IPS-18a (cell line): ENCODE measurements around the gene PLXNA4.

Experiments
- H3K27ac ChIP-seq: one replicate; pipeline ENCODE4 v1.5.1; 2013; ENCODE audit warnings: low read length
- H3K27me3 ChIP-seq: one replicate; pipeline ENCODE4 v1.6.1; 2013; ENCODE audit warnings: mild to moderate bottlenecking, low read length; ENCODE audit not compliant: control insufficient read depth, insufficient read depth
- H3K36me3 ChIP-seq: one replicate; pipeline ENCODE4 v1.6.1; 2013; ENCODE audit warnings: low read depth, low read length; ENCODE audit not compliant: control insufficient read depth
- H3K4me1 ChIP-seq: one replicate; pipeline ENCODE4 v1.6.1; 2013; ENCODE audit warnings: low read depth, low read length; ENCODE audit not compliant: control insufficient read depth
- H3K4me3 ChIP-seq: one replicate; pipeline ENCODE4 v1.5.1; 2013; ENCODE audit warnings: low read length
- H3K9ac ChIP-seq: one replicate; pipeline ENCODE4 v1.6.1; 2013; ENCODE audit warnings: mild to moderate bottlenecking, low read length, moderate library complexity
- H3K9me3 ChIP-seq: one replicate; pipeline ENCODE4 v1.6.1; 2013; ENCODE audit warnings: low read depth, low read length; ENCODE audit not compliant: control insufficient read depth

Gene PLXNA4

DNA sequence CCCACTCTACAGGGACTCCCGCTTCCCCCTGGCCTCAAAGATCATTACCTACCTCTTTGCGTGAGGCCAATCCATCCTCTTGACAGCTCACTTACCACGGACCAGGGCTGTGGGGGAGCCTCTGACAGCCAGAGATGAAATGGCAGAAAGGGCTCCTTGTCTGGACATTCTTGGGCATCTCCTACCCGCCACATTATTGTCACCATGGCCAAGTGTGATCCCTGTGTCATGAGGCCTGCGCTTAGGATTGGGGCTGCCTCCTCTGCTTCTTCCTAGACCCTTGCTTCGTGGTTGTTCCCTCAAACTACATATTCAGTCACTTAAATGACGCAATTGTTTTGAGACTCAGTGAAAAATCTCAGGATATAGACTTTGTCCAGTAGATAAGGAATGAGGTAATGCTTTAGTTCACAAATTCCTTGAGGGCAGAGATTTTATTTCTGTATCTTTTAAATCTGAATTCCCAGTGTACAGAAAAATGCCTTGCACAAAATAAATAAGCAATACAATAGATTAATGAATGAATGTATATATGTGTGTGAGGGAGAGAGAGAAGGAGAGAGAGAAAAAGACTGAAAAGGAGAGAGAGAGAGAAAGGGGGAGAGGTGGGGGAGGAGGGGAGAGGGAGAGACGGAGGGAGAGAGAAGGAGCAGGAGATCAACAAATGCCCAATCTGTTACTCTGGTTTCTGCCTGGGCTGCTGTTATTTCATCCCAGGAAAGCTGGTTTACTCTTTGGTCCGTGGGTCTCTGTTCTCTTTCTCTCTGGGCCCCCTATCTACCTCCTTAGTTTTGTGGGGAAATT, 159.0 kb downstream of the PLXNA4 start:
- no peak overlapping the region for H3K9ac ChIP-seq
- no peaks in the 10 kb centered on the region for H3K4me1 ChIP-seq
- no peak overlapping the region for H3K4me3 ChIP-seq
- no peak overlapping the region for H3K27ac ChIP-seq
- no peaks in the 10 kb centered on the region for H3K9me3 ChIP-seq
- no peaks in the 10 kb centered on the region for H3K27me3 ChIP-seq
- H3K36me3 ChIP-seq, result no peaks in the 10 kb centered on the region

DNA sequence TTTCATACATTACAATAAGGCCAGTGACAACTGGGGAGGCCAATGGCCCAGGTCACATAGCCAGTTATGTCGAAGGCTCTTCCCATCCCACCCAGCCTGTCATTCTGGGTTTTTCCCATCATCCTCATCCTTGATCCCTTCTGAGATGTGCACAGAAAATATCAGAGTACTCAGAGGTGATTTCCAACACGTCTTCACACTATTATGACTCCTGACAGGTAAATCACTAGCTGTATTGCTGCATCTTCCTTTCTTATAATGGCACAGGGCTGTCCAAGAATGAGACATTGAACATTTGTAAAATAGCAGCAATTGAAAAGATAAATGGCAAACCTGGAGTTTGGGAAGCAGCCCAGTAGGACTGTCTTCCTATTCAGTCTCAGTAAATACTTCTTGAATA, 159.9 kb downstream of the PLXNA4 start:
- Histone ChIP-seq H3K27me3 (no peaks in the 10 kb centered on the region), H3K4me1 (no peaks in the 10 kb centered on the region), H3K36me3 (no peaks in the 10 kb centered on the region), H3K27ac (no peak overlapping the region), H3K9ac (no peak overlapping the region), H3K9me3 (no peaks in the 10 kb centered on the region), H3K4me3 (no peak overlapping the region)

DNA sequence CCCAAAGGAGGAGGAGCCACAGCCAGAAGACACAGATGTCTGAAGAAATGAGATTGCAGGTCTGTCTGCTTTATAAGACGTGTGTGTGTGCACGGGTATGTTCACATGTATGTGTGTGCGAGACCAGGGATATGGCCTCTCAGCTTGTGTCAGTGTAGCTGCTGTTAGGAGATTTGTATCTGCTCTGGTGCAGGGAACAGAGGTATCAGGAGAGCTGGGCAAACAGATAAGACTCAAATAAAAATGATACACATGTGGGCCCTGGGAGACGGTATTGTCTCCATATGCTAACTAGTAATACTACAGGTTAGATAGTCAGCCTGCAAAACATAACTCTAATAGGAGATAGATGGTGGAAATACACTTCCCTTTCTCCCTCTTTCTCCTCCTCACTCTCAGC, 161.0 kb downstream of the PLXNA4 start:
- Histone ChIP-seq H3K27ac (no peak overlapping the region), H3K4me3 (no peak overlapping the region), H3K9me3 (no peaks in the 10 kb centered on the region), H3K4me1 (no peaks in the 10 kb centered on the region), H3K9ac (no peak overlapping the region), H3K36me3 (no peaks in the 10 kb centered on the region), H3K27me3 (no peaks in the 10 kb centered on the region)

DNA sequence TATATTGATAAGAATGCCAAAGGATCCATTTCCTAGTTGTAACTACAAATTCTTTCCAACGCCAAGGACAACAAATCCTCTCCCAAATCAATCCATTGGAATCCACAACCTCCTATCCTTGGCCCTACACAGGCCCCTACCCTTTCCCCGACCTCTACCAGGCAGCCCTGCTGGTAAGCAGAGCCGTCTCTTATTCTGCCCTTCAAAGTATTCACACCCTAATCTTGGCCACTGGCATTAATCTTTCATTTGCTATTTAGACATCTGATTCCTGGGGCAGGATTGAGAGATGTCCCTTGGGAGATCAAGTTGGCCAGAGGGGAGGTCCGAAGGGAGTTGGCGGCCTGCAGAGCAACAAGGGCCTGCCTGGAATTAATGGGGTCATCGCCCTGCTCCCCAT, 161.4 kb downstream of the PLXNA4 start:
- Histone ChIP-seq H3K9ac (no peak overlapping the region), H3K4me3 (no peak overlapping the region), H3K4me1 (peaks cover 4% of the 10 kb centered on the region), H3K36me3 (no peaks in the 10 kb centered on the region), H3K27ac (no peak overlapping the region), H3K27me3 (no peaks in the 10 kb centered on the region), H3K9me3 (no peaks in the 10 kb centered on the region)

DNA sequence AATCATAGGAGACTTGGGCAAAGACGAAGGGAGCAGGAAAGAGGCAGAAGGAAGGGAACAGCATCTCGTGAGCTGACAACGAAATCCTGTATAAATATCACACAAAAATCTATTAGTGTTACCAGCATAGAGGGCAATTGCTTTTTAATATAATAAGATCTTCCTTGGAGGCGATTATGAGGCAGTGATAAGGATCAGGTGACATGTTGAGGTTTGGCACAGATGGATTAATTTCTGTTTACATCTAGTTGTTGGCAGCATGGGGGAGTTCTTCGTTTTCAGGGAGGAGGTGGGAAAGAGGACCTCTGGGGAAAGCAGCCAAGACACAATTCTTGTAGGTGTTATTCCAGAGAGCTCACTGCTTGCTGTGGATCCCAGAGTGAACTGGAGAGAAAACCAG, 163.8 kb downstream of the PLXNA4 start:
- Histone ChIP-seq H3K36me3 (no peaks in the 10 kb centered on the region), H3K4me1 (peaks cover 7% of the 10 kb centered on the region), H3K9me3 (no peaks in the 10 kb centered on the region), H3K4me3 (no peak overlapping the region), H3K27me3 (no peaks in the 10 kb centered on the region), H3K9ac (no peak overlapping the region), H3K27ac (no peak overlapping the region)

DNA sequence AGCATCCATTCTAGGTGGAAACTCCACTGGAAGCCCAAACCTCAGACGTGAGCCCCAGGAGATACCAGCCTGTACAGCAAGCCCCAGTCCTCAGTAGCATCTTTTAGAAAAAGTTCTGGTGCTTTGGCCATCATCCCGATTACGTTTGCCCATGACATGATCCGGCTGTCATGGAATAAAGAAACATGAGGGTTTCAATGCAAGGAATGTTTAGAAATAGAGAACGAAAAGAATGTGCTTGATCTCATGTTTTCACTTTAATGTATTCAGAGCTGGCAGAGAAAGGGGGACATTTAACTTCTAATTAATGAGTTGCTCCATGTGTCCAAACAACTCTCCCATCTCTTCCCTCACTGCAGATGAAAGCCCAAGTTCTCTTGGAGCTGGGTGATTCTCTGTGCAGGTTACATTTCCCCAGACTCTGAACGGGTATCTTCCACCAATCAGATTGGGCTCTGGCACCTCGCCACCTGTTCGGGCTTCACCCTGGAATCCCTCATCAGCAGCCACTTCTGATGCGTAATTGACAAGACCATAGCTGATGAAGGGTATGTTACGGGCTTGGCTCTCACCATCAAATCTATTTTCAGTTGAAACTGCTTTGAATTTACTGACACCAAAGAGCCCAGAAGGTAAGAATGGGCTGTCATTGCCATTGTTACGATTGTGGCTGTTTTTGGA, 165.3 kb downstream of the PLXNA4 start:
- Histone ChIP-seq H3K9ac (no peak overlapping the region), H3K4me1 (peaks cover 7% of the 10 kb centered on the region), H3K9me3 (no peaks in the 10 kb centered on the region), H3K36me3 (no peaks in the 10 kb centered on the region), H3K27me3 (no peaks in the 10 kb centered on the region), H3K27ac (no peak overlapping the region), H3K4me3 (no peak overlapping the region)

DNA sequence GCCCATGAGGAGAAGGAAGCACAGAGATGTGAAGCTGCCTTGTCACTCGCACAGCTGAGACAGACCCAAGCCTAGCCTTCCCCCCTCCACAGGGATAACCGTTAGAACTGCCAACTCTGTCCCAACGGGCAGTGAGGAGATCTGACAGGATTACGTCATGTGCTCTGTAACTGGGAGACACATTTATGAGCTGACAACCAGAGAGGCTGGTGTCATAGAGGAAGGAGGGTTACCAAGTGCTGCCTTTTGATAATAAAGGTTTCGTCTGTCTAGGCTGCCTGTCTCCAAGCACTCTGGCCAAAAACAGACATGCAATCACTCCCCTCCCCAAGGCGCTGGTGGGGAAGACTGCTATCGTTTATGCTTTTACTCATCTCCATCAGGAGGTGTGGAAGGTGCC, 165.9 kb downstream of the PLXNA4 start:
- Histone ChIP-seq H3K9ac (no peak overlapping the region), H3K36me3 (no peaks in the 10 kb centered on the region), H3K9me3 (no peaks in the 10 kb centered on the region), H3K4me1 (peaks cover 7% of the 10 kb centered on the region), H3K4me3 (no peak overlapping the region), H3K27me3 (no peaks in the 10 kb centered on the region), H3K27ac (no peak overlapping the region)

DNA sequence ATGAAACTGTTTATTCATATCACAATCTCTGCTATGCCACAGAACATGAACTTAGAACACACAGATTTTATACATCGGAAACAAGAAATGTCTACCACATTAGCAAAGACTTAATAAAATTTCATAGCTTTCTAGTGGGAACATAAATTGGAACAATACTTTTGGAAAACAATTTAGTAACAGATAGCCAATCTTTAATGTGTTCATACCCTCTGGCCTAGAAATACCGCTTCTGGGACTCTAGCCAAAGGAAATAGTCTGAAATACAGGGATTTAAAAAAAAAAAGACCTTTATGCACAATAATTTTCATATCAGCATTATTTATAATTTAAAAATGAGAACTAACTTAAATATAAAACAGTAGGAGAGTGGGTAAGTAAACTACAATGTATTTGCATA, 168.5 kb downstream of the PLXNA4 start:
- no peak overlapping the region for H3K4me3 ChIP-seq
- no peaks in the 10 kb centered on the region for H3K27me3 ChIP-seq
- no peaks in the 10 kb centered on the region for H3K36me3 ChIP-seq
- no peak overlapping the region for H3K9ac ChIP-seq
- peaks cover 17% of the 10 kb centered on the region for H3K4me1 ChIP-seq
- H3K27ac ChIP-seq, result no peak overlapping the region
- no peaks in the 10 kb centered on the region for H3K9me3 ChIP-seq

DNA sequence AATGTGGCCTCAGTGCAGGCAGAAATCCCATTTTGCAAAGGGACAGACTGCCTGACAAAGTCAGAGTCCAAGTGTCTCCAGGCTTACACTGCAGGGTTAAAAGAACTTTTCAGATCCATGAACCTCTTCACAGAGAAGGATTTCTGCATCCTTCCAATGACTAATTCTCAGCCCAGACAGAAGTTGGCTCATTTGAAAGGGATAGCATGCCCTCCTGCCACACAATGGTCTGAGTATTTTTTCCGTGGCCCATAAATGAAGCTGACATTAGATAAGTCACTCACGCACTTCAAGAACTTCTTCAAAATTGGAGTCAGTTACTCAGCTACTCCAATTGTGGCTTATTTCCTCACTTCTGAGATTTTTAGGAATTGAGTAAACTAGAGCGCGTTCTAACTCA, 170.2 kb downstream of the PLXNA4 start:
- Histone ChIP-seq H3K9me3 (no peaks in the 10 kb centered on the region), H3K27me3 (no peaks in the 10 kb centered on the region), H3K27ac (no peak overlapping the region)

DNA sequence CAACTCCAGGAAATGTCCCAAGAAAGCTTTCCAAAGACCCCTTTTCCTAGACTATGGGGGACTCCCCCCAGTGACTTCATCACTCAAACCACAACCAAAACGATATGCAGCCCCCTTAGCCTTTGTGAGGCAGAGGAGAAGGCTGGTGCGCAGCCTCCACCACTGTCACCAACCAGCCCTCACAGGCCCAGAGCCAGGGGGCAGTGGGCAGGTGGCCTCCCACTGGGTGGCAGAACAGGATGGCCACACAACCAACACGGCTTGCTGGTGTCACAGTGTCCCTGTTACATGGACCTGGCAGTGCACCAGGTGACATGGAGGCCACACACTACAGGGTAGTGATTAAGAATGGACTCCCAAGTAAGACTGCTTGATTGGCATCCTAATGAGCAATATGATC, 172.0 kb downstream of the PLXNA4 start:
- Histone ChIP-seq H3K27me3 (no peaks in the 10 kb centered on the region), H3K9me3 (no peaks in the 10 kb centered on the region), H3K36me3 (no peaks in the 10 kb centered on the region), H3K27ac (no peak overlapping the region), H3K4me1 (peaks cover 14% of the 10 kb centered on the region), H3K9ac (no peak overlapping the region), H3K4me3 (no peak overlapping the region)

More for the DNA sequence above, 170.2 kb downstream of the PLXNA4 start:
- H3K4me1 ChIP-seq, result peaks cover 22% of the 10 kb centered on the region
- no peaks in the 10 kb centered on the region for H3K36me3 ChIP-seq
- H3K9ac ChIP-seq, result no peak overlapping the region
- H3K4me3 ChIP-seq, result no peak overlapping the region

DNA sequence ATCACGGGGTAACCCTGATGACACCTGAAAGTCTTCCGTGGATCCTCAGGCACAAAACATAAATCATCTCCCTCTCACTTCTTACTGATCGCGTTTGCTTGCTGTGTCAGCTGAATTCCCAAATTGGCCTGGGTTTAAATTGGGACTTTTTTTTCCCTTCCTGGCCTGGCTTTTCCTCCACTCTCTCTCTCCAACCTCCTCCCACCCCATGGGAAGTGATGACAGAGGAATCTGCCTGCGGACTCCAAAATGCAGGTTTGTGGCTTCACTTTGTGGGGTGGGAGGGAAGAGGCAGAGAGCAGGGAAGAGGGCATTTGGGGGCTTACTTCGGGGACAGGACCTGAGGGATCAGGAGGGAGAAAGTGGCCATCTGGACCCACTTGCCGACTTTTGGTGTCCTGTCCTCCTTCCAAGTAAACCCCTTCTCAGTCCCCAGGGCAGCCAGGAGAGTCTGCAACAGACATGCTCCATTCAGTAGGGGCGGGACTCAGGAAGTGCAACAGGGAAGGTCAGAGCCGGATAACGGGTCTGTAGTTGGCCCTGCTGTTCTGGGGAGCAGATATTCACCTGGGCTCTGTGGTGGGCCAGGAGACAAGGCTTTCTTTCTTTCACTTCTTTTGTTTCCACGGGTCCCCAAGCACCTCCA, 172.7 kb downstream of the PLXNA4 start:
- Histone ChIP-seq H3K4me1 (peaks cover 14% of the 10 kb centered on the region), H3K36me3 (no peaks in the 10 kb centered on the region), H3K27ac (no peak overlapping the region), H3K9me3 (no peaks in the 10 kb centered on the region), H3K27me3 (no peaks in the 10 kb centered on the region), H3K9ac (no peak overlapping the region), H3K4me3 (no peak overlapping the region)
